NCI-H2196 treated with DMSO at 0.1 percent for 48 hours (cell line): ENCODE data around the gene GABRE.

Source experiments
- DNase-seq: peaks from one replicate; lab custom pipeline; 2025; ENCODE audit not compliant: unreplicated experiment; lab: John Stamatoyannopoulos, UW

GABRE gene, protein sequence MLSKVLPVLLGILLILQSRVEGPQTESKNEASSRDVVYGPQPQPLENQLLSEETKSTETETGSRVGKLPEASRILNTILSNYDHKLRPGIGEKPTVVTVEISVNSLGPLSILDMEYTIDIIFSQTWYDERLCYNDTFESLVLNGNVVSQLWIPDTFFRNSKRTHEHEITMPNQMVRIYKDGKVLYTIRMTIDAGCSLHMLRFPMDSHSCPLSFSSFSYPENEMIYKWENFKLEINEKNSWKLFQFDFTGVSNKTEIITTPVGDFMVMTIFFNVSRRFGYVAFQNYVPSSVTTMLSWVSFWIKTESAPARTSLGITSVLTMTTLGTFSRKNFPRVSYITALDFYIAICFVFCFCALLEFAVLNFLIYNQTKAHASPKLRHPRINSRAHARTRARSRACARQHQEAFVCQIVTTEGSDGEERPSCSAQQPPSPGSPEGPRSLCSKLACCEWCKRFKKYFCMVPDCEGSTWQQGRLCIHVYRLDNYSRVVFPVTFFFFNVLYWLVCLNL

DNA sequence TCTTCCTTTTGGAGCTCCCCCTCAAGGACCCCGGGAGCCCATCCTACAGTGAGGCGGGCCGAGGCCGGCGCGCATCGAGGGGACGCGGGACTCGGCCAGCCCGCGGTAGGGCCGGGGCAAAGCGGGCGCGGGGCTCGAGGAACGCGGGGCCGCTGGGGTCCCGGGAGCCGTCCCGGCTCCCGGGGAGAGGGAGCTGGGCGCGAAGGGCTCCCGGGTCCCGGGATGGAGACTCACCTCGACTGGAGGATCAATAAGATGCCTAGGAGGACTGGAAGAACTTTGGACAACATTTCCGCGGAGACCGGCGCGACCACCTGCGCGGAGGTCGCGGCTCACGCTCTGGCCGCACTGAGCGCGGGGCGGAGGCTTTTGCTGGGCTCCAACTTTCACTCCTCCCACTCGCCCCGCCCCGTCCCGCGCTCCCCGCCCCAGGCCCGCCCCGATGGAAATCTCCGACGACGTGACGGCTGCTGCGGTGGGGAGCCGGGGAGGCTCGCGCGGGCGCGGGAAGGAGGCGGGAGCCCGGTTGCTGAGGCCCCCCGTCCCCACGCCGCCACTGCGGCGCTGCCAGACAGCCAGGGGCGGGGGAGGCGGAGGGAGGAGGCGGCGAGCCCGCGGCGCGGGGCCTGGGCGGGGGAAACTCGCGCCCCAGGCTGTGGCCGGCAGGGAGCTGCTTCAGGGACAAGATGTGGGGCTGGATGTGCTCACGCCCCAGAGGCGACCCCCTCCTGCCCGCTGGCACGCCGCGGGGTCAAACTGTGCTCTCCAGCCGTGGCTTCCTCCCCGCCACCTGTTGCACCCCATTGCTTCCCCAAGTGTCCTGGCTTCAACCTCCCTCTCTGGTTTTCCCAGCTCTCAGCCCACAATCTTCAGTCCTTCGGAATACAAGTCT lies at the start of gene GABRE:
Gene GABRE, minus strand, starts transcription at position 341 of the 892 bp plus-strand sequence. Its CDS starts 51 bp downstream, at position 290.
- no peak for DNase-seq

DNA sequence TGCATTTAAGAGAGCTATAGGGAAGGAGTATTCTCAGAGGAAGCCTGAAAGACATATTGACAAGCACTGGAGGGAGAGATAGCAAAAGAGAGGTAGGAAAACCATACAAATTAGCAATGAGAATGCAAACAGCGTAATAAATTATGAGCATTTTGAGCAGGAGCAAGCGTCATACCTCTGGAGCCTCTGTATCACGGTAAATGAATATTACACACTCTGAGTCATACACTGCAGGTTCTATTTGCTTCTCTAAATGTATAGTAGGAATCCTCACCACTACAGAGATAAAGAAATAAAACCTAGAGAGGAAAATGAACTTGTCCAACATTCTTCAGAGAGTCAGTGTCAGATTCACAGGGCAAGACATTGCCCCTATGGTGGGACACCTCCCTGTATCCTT lies 46.4 kb upstream of the GABRE start:
- no peak for DNase-seq

DNA sequence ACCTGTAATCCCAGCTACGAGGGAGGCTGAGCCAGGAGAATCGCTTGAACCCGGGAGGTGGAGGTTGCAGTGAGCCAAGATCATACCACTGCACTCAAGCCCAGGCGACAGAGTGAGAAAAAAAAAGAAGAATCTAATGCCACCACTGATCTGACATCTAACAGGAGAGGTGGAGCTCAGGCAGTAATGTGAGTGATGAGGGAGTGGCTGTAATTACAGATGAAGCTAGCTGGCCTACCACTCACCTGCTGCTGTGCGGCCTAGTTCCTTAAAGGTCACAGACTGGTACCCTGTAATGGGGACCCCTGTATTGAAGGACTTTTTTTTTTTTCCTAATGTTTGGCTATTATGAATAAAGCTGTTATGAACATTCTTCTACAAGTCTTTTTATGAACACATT lies 25.3 kb upstream of the GABRE start:
- no peak for DNase-seq

DNA sequence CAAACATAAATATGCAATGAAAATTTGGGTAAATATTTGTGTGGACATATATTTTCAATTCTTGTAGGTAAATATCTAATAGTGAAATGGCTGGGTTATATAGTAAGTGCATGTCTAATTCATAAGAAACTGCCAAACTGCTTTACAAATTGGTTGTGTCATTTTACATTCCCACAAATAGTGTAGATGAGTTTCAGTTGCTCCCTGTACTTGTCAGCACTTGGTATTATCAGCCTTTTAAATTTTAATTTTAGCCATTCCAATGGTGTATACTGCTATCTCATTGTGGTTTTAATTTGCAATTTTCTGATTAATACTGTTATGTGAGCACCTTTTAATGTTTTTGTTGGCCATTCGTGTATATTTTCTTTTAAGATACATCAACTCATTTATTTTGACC lies 23.1 kb upstream of the GABRE start:
- no peak for DNase-seq

GRCh38 chrX:151996347-151996746 lies 21.9 kb upstream of the GABRE start:
- no peak for DNase-seq

DNA sequence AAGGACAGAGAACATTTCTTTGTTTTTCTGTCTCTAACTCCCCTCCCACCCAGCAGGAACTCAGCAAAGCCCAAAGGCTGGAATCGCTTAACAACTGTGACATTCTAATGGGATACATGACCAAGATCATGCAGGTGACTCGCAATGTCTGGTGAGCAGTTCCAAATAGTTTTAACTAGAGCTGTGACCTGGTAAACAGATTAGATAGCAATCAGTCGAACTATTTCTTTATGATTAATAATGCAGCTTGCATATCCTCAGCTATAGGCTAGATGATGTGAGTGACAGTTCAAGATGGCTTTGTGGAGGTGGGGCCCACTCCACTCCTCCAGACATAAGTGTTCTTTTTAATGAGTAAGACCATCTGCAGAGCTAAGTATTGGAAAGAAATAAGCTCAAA lies 20.0 kb upstream of the GABRE start:
- DNase-seq = no peak

DNA sequence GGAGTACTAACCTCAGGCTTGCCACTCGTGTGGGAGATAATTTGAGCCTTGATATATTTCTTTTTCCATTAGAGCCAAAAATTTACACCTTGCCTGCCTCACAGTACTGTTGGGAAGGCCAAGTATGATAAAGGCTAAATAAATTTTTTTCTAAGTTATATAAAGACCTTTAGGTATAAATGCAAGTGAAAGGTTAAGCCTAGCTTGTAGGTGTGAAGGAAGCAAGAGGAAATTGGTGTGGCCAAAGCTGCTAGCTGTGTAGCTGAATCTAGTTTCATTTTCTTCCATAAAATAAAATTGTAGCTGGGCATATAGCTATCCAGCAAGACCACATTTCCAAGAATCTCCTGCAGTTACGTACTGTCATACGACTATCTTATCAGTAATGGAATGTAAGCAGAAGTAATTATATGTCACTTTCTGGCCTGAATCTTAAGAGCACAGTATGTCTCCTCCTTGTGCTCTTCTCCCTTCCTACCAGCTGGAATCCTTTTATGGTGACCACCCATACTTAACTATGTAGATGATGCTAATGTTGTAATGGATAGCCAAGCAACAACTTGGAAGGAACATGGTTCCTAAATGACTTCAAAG lies 14.3 kb upstream of the GABRE start:
- no peak for DNase-seq

GRCh38 chrX:151987108-151987507 lies 12.6 kb upstream of the GABRE start:
- DNase-seq = no peak

DNA sequence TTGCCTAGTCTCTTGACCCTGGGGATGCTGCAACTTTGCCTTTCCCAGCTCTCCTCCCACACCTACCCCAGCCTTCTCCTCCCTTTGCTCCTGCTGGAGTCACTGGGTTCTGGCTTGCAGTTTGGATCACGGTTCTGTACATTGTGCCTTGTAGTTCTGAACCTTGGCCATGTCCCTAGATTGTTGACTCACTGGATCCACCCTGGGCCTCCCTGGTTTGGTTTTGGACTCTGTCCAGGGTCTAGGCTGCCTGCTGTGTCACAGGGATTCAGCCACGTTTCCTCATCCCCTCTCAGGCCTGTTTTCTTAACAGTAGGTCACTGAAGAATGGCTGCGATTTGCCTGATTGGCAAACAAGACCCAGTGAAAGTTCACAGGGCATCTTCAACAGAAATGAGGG lies 11.5 kb upstream of the GABRE start:
- DNase-seq = no peak

- DNase-seq = no peak
Observed at GRCh38 chrX:151985531-151985930, 11.1 kb upstream of the GABRE start.

DNA sequence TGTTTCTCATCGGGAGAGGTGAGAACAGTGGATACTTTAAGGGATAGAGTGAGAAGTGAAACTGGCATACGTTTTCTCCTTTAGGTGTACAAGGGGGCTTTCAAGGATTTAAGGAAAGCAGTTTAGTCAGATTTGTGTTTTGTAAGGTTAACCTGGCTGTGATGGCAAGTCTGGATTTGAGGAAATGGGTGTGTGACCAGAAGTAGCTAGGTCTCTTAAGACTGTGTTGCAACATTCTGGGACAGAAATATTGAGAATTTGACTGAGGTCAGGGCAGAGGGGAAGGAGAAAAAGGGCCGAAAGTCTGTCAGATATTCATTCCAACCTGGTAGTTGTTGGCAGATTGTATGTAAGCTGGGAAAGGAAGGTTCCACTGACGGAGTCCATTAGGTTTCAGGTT lies 10.4 kb upstream of the GABRE start:
- DNase-seq = no peak

DNA sequence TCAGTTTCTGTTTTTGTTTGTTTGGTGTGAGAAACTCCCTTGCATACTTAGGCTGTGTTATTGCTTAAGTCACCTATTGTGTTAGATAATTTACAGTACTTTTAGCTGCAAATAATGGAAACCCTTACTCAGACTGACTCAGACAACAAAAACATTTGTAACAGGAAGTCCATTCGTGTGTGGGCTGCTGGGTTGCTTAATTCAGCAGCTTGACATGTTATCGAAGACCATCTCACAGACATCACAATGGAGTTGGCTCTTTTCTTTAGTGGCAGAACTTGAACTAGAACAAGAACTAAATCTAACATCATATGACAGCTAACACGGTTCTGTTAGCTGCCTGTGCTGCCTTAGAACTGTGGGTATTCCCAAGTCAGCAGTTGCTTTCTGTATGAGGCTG lies 9.9 kb upstream of the GABRE start:
- DNase-seq = no peak

GRCh38 chrX:151983186-151983585 lies 8.7 kb upstream of the GABRE start:
- DNase-seq = no peak

DNA sequence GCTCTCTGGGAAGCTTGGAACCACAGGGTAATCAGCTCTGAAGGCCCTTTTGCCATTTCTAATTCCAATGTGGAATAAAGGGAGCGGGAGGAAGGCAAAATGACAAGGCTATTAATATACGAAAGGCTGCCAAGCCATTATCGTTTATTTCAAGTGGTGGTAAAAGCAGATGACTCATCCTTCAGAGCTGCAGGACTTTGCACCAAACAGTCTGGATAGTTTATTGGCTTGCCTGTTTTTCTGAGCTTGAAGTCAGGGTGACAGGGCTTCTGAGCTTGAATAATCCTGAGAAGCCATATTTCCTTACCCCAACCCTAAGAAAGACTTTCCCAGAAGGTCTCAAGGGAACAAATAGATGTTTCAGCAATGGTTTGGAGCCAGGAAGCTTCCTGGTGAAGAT lies 7.7 kb upstream of the GABRE start:
- no peak for DNase-seq

GRCh38 chrX:151981129-151981528 lies 6.7 kb upstream of the GABRE start:
- DNase-seq = no peak

GRCh38 chrX:151977923-151978322 lies 3.4 kb upstream of the GABRE start:
- DNase-seq = no peak

GRCh38 chrX:151977009-151977408 lies 2.5 kb upstream of the GABRE start:
- DNase-seq = no peak

DNA sequence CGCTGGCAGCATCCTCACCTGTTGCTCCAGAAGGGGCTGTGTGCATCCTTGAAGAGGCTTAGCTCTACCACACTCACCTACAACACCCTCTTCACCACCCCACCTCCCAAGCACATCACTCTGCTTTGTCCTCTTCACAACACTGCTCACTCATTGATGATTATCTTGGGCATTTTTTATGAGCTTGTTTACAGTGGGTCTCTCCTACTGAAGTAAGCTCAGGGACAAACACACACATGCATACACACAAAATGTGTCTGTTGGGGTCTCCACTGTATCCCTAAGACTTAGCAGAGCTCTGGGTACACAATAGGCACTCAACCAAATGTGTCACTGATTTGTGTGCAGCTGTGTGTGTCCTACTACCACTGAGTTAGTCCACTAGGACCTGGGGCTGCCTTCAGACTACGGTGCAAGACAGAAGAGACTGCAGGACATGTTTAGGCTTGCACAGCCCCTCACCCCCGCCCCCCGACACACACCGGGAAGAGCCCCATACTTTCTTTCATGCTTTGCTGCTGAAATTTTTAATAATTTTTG lies 1.3 kb upstream of the GABRE start:
- no peak for DNase-seq

DNA sequence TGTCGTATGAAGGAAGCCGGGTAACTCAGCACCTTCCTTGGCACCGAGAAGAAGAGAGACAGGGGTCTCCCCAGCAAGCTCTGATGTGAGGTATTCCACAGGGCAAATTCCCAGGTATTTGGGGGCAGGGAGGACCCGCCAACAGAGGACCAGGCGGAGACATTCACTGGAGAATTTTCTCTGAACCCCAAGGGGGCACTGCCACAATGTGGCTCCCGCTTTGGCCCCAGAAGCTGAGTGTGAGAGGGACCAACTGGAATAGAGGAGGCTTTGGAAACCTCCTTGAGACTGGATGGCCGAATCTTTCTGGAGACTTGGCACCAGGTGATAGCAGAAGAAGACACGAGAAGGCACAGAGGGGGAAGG lies 735 bp upstream of the GABRE start:
- DNase-seq = no peak

DNA sequence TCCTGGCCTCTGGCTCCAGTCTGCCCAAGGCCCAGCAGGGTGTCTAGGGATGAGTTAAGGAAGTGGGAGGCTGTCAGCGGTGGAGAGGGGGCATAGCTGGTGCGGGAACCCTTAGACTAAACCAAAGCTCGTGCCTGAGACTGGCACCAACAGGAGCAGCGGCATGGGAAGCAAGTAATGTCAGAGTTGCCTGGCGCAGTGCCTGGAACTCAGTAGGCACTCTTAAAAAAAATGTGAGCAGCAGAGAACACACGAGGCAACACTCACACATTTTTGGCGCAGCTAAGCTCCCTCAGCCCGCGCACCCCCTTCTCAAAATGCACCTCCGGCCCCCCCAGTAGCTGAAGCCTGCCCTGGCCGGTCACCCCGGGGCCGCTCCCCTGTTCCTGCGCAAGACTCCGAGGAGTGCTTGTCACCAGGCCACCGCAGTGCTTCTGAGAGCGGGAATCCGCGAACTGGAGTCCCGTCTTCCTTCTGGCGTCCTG lies 583 bp downstream of the GABRE start:
- no peak for DNase-seq

DNA sequence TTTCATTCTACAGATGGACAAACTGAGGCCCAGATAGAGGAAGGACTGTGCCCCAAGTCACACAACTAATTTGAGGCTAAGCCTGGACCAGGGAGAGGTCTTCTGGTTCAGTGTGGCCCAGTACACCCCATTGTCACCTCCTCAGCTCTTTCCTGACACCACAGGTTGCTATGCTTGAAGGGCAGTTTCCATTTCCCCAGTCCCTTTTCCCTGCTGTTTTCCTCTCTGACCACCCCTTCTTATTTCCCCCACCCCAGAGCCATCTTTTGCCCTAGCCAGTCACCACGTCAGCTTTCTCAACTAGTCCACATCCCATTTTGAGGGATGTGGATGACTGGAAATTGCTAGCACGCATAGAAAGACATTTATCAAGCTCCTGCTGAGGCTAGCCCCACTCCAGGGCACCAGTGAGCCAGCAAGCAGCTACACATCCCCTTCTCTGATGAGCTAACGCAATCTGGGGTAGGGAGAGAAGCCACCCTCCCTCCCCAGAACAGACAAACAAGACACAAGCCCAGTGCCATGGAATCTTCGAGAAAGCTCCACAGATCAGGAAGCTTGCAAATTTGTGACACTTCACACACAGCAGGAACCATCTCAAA lies 1.3 kb downstream of the GABRE start:
- DNase-seq = no peak
